ENCODE results near the gene HCN4.
"Not testable (repeated sequence)": the region's sequence is repeated elsewhere in the genome, so short reads cannot be mapped to it uniquely, and the experiment has no call there.

HCN4 gene

GRCh38 chr15:73368301-73369136, at the start of gene HCN4:
Gene HCN4, minus strand, starts transcription at chr15:73368958. Its CDS starts 688 bp downstream, at chr15:73368270.
- DNase-seq (ENCODE audit: low read depth): no peak

GRCh38 chr15:73414876-73415275, 46.1 kb upstream of the HCN4 start:
- DNase-seq (ENCODE audit: low read depth): no peak

- DNase-seq (ENCODE audit: low read depth): no peak
Measured at GRCh38 chr15:73403171-73403570, 34.4 kb upstream of the HCN4 start.

GRCh38 chr15:73400222-73400621, 31.5 kb upstream of the HCN4 start:
- DNase-seq (ENCODE audit: low read depth): not testable (repeated sequence)

- DNase-seq (ENCODE audit: low read depth): no peak
Measured at GRCh38 chr15:73398861-73399260, 30.1 kb upstream of the HCN4 start.

- DNase-seq (ENCODE audit: low read depth): no peak
Measured at GRCh38 chr15:73397461-73397860, 28.7 kb upstream of the HCN4 start.

- DNase-seq (ENCODE audit: low read depth): no peak
Measured at GRCh38 chr15:73395671-73396070, 26.9 kb upstream of the HCN4 start.

GRCh38 chr15:73394782-73395181, 26.0 kb upstream of the HCN4 start:
- DNase-seq (ENCODE audit: low read depth): no peak

- no peak for DNase-seq (ENCODE audit: low read depth)
Measured at GRCh38 chr15:73393336-73393735, 24.6 kb upstream of the HCN4 start.

GRCh38 chr15:73392025-73392424, 23.3 kb upstream of the HCN4 start:
- DNase-seq (ENCODE audit: low read depth): no peak

GRCh38 chr15:73391128-73391872, 22.5 kb upstream of the HCN4 start:
- DNase-seq (ENCODE audit: low read depth): no peak

GRCh38 chr15:73389971-73390544, 21.3 kb upstream of the HCN4 start:
- DNase-seq (ENCODE audit: low read depth): no peak

GRCh38 chr15:73389539-73389938, 20.8 kb upstream of the HCN4 start:
- DNase-seq (ENCODE audit: low read depth): no peak

- DNase-seq (ENCODE audit: low read depth): no peak
Measured at GRCh38 chr15:73388256-73388781, 19.6 kb upstream of the HCN4 start.

- no peak for DNase-seq (ENCODE audit: low read depth)
Measured at GRCh38 chr15:73387507-73388255, 18.9 kb upstream of the HCN4 start.

GRCh38 chr15:73386886-73387506, 18.2 kb upstream of the HCN4 start:
- no peak for DNase-seq (ENCODE audit: low read depth)

- no peak for DNase-seq (ENCODE audit: low read depth)
Measured at GRCh38 chr15:73386238-73386637, 17.5 kb upstream of the HCN4 start.

GRCh38 chr15:73385205-73385604, 16.4 kb upstream of the HCN4 start:
- DNase-seq (ENCODE audit: low read depth): no peak

GRCh38 chr15:73383310-73384189, 14.8 kb upstream of the HCN4 start:
- DNase-seq (ENCODE audit: low read depth): no peak

GRCh38 chr15:73382115-73382514, 13.4 kb upstream of the HCN4 start:
- no peak for DNase-seq (ENCODE audit: low read depth)

GRCh38 chr15:73380661-73381060, 11.9 kb upstream of the HCN4 start:
- DNase-seq (ENCODE audit: low read depth): no peak

All from activated T-helper 9 cell treated with anti-CD3 and anti-CD28 coated beads, Interleukin-2, amount 50 U/mL, for 16 hours (primary cell).